ENCODE results near the gene CRIM1.

The CRIM1 gene

GRCh38 chr2:36480636-36481035 is 125.1 kb downstream of the CRIM1 start:
- peaks cover 61% of the 10 kb centered on the region for H3K4me1 ChIP-seq (ENCODE audit: insufficient read depth, low read length)

GRCh38 chr2:36481709-36482108 is 126.1 kb downstream of the CRIM1 start:
- Histone ChIP-seq H3K4me3 (ENCODE audit: low read depth in 1 of 2, low read length in 2 of 2) (no peak overlapping the region), H3K27ac (ENCODE audit: low read depth, low read length) (peak overlapping the region; percentile 28), H3K4me1 (ENCODE audit: insufficient read depth, low read length) (peaks cover 72% of the 10 kb centered on the region), H3K9ac (ENCODE audit: low read length) (no peak overlapping the region), H3K9me3 (ENCODE audit: low read length) (no peaks in the 10 kb centered on the region), H3K36me3 (ENCODE audit: insufficient read depth, low read length) (peaks cover 24% of the 10 kb centered on the region), H3K27me3 (ENCODE audit: control insufficient read depth in 1 of 2, insufficient read depth in 2 of 2, low read length in 2 of 2) (no peaks in the 10 kb centered on the region)

More at GRCh38 chr2:36480636-36481035, 125.1 kb downstream of the CRIM1 start:
- Histone ChIP-seq H3K4me3 (ENCODE audit: low read depth in 1 of 2, low read length in 2 of 2) (no peak overlapping the region), H3K9ac (ENCODE audit: low read length) (no peak overlapping the region), H3K9me3 (ENCODE audit: low read length) (peaks cover under 1% of the 10 kb centered on the region), H3K27me3 (ENCODE audit: control insufficient read depth in 1 of 2, insufficient read depth in 2 of 2, low read length in 2 of 2) (no peaks in the 10 kb centered on the region), H3K36me3 (ENCODE audit: insufficient read depth, low read length) (peaks cover 24% of the 10 kb centered on the region), H3K27ac (ENCODE audit: low read depth, low read length) (peak overlapping the region; percentile 16)

- Histone ChIP-seq H3K27ac (ENCODE audit: low read depth, low read length) (peak overlapping the region; percentile 59), H3K4me1 (ENCODE audit: insufficient read depth, low read length) (peaks cover 76% of the 10 kb centered on the region)
These were observed 127.1 kb downstream of the CRIM1 start for GRCh38 chr2:36482576-36483214.

GRCh38 chr2:36483290-36483689 is 127.7 kb downstream of the CRIM1 start:
- H3K27me3 ChIP-seq (ENCODE audit: control insufficient read depth in 1 of 2, insufficient read depth in 2 of 2, low read length in 2 of 2): no peaks in the 10 kb centered on the region
- no peak overlapping the region for H3K9ac ChIP-seq (ENCODE audit: low read length)
- no peak overlapping the region for H3K27ac ChIP-seq (ENCODE audit: low read depth, low read length)
- no peaks in the 10 kb centered on the region for H3K9me3 ChIP-seq (ENCODE audit: low read length)
- H3K4me1 ChIP-seq (ENCODE audit: insufficient read depth, low read length): peaks cover 70% of the 10 kb centered on the region
- H3K36me3 ChIP-seq (ENCODE audit: insufficient read depth, low read length): peaks cover 12% of the 10 kb centered on the region
- H3K4me3 ChIP-seq (ENCODE audit: low read depth in 1 of 2, low read length in 2 of 2): no peak overlapping the region

More at GRCh38 chr2:36482576-36483214, 127.1 kb downstream of the CRIM1 start:
- H3K36me3 ChIP-seq (ENCODE audit: insufficient read depth, low read length): peaks cover 15% of the 10 kb centered on the region
- H3K27me3 ChIP-seq (ENCODE audit: control insufficient read depth in 1 of 2, insufficient read depth in 2 of 2, low read length in 2 of 2): no peaks in the 10 kb centered on the region
- no peak overlapping the region for H3K9ac ChIP-seq (ENCODE audit: low read length)
- H3K9me3 ChIP-seq (ENCODE audit: low read length): no peaks in the 10 kb centered on the region
- no peak overlapping the region for H3K4me3 ChIP-seq (ENCODE audit: low read depth in 1 of 2, low read length in 2 of 2)

- H3K36me3 ChIP-seq (ENCODE audit: insufficient read depth, low read length): peaks cover 7% of the 10 kb centered on the region
These were observed 128.9 kb downstream of the CRIM1 start for GRCh38 chr2:36484454-36484853.

GRCh38 chr2:36485521-36485920 is 129.9 kb downstream of the CRIM1 start:
- H3K27ac ChIP-seq (ENCODE audit: low read depth, low read length): peak overlapping the region; percentile 70
- no peaks in the 10 kb centered on the region for H3K36me3 ChIP-seq (ENCODE audit: insufficient read depth, low read length)
- no peak overlapping the region for H3K9ac ChIP-seq (ENCODE audit: low read length)
- H3K4me1 ChIP-seq (ENCODE audit: insufficient read depth, low read length): peaks cover 59% of the 10 kb centered on the region
- no peaks in the 10 kb centered on the region for H3K27me3 ChIP-seq (ENCODE audit: control insufficient read depth in 1 of 2, insufficient read depth in 2 of 2, low read length in 2 of 2)
- no peaks in the 10 kb centered on the region for H3K9me3 ChIP-seq (ENCODE audit: low read length)
- no peak overlapping the region for H3K4me3 ChIP-seq (ENCODE audit: low read depth in 1 of 2, low read length in 2 of 2)

More at GRCh38 chr2:36484454-36484853, 128.9 kb downstream of the CRIM1 start:
- no peaks in the 10 kb centered on the region for H3K27me3 ChIP-seq (ENCODE audit: control insufficient read depth in 1 of 2, insufficient read depth in 2 of 2, low read length in 2 of 2)
- H3K4me3 ChIP-seq (ENCODE audit: low read depth in 1 of 2, low read length in 2 of 2): no peak overlapping the region
- H3K9ac ChIP-seq (ENCODE audit: low read length): no peak overlapping the region
- H3K4me1 ChIP-seq (ENCODE audit: insufficient read depth, low read length): peaks cover 66% of the 10 kb centered on the region
- H3K9me3 ChIP-seq (ENCODE audit: low read length): no peaks in the 10 kb centered on the region
- H3K27ac ChIP-seq (ENCODE audit: low read depth, low read length): no peak overlapping the region

- peak overlapping the region in 1 of 2 donors; percentile 5 for H3K4me3 ChIP-seq (ENCODE audit: low read depth in 1 of 2, low read length in 2 of 2)
- no peaks in the 10 kb centered on the region for H3K27me3 ChIP-seq (ENCODE audit: control insufficient read depth in 1 of 2, insufficient read depth in 2 of 2, low read length in 2 of 2)
- H3K36me3 ChIP-seq (ENCODE audit: insufficient read depth, low read length): no peaks in the 10 kb centered on the region
- peaks cover 55% of the 10 kb centered on the region for H3K4me1 ChIP-seq (ENCODE audit: insufficient read depth, low read length)
- H3K27ac ChIP-seq (ENCODE audit: low read depth, low read length): peak overlapping the region; percentile 65
- H3K9ac ChIP-seq (ENCODE audit: low read length): no peak overlapping the region
- H3K9me3 ChIP-seq (ENCODE audit: low read length): no peaks in the 10 kb centered on the region
These were observed 131.0 kb downstream of the CRIM1 start for GRCh38 chr2:36486521-36487044.

GRCh38 chr2:36487947-36488346 is 132.4 kb downstream of the CRIM1 start:
- Histone ChIP-seq H3K36me3 (ENCODE audit: insufficient read depth, low read length) (no peaks in the 10 kb centered on the region), H3K27ac (ENCODE audit: low read depth, low read length) (no peak overlapping the region), H3K27me3 (ENCODE audit: control insufficient read depth in 1 of 2, insufficient read depth in 2 of 2, low read length in 2 of 2) (no peaks in the 10 kb centered on the region), H3K4me3 (ENCODE audit: low read depth in 1 of 2, low read length in 2 of 2) (no peak overlapping the region), H3K9me3 (ENCODE audit: low read length) (no peaks in the 10 kb centered on the region), H3K9ac (ENCODE audit: low read length) (no peak overlapping the region), H3K4me1 (ENCODE audit: insufficient read depth, low read length) (peaks cover 49% of the 10 kb centered on the region)

GRCh38 chr2:36489281-36489680 is 133.7 kb downstream of the CRIM1 start:
- no peak overlapping the region for H3K27ac ChIP-seq (ENCODE audit: low read depth, low read length)
- H3K9me3 ChIP-seq (ENCODE audit: low read length): no peaks in the 10 kb centered on the region
- H3K4me3 ChIP-seq (ENCODE audit: low read depth in 1 of 2, low read length in 2 of 2): no peak overlapping the region
- H3K27me3 ChIP-seq (ENCODE audit: control insufficient read depth in 1 of 2, insufficient read depth in 2 of 2, low read length in 2 of 2): no peaks in the 10 kb centered on the region
- H3K36me3 ChIP-seq (ENCODE audit: insufficient read depth, low read length): no peaks in the 10 kb centered on the region
- peaks cover 40% of the 10 kb centered on the region for H3K4me1 ChIP-seq (ENCODE audit: insufficient read depth, low read length)
- H3K9ac ChIP-seq (ENCODE audit: low read length): no peak overlapping the region

GRCh38 chr2:36490749-36491148 is 135.2 kb downstream of the CRIM1 start:
- H3K4me3 ChIP-seq (ENCODE audit: low read depth in 1 of 2, low read length in 2 of 2): no peak overlapping the region
- H3K9me3 ChIP-seq (ENCODE audit: low read length): no peaks in the 10 kb centered on the region
- H3K9ac ChIP-seq (ENCODE audit: low read length): no peak overlapping the region
- no peaks in the 10 kb centered on the region for H3K27me3 ChIP-seq (ENCODE audit: control insufficient read depth in 1 of 2, insufficient read depth in 2 of 2, low read length in 2 of 2)
- H3K36me3 ChIP-seq (ENCODE audit: insufficient read depth, low read length): no peaks in the 10 kb centered on the region
- peaks cover 31% of the 10 kb centered on the region for H3K4me1 ChIP-seq (ENCODE audit: insufficient read depth, low read length)
- H3K27ac ChIP-seq (ENCODE audit: low read depth, low read length): no peak overlapping the region

GRCh38 chr2:36492216-36492945 is 136.8 kb downstream of the CRIM1 start:
- H3K27ac ChIP-seq (ENCODE audit: low read depth, low read length): no peak overlapping the region
- peaks cover 16% of the 10 kb centered on the region for H3K4me1 ChIP-seq (ENCODE audit: insufficient read depth, low read length)
- H3K4me3 ChIP-seq (ENCODE audit: low read depth in 1 of 2, low read length in 2 of 2): no peak overlapping the region
- H3K27me3 ChIP-seq (ENCODE audit: control insufficient read depth in 1 of 2, insufficient read depth in 2 of 2, low read length in 2 of 2): no peaks in the 10 kb centered on the region
- H3K36me3 ChIP-seq (ENCODE audit: insufficient read depth, low read length): no peaks in the 10 kb centered on the region
- no peak overlapping the region for H3K9ac ChIP-seq (ENCODE audit: low read length)
- H3K9me3 ChIP-seq (ENCODE audit: low read length): no peaks in the 10 kb centered on the region
